Loucy (cell line): Measurements from ENCODE around the gene PPP3CA.

Experiments
- CTCF ChIP-seq: fragments of 200-600 bp; sonication (generic); conservative IDR thresholded peaks from 2 replicates; pipeline ENCODE4 v1.5.1; 2014; ENCODE audit warnings: mild to moderate bottlenecking, antibody characterized with exemption, low read length
- EZH2phosphoT487 ChIP-seq: fragments of 200-600 bp; IDR thresholded peaks from 2 replicates; pipeline ENCODE4 v1.6.1; 2018; ENCODE audit warnings: antibody characterized with exemption, mild to moderate bottlenecking, moderate library complexity, borderline replicate concordance

GRCh38 chr4:101339332-101339731 lies 8.0 kb downstream of the PPP3CA start:
- TF ChIP-seq CTCF (no peak), EZH2phosphoT487 (no peak)
